DOHH2 (cell line): ENCODE measurements around the gene TTC28.

Experiments
- H3F3A ChIP-seq: fragments of 200-600 bp; sonication (generic), shearing (Covaris generic); 2 replicates; pipeline ENCODE4 v1.6.0; 2016; ENCODE audit warnings: antibody characterized with exemption, mild to moderate bottlenecking; ENCODE audit not compliant: control insufficient read depth, insufficient read depth
- H3K27ac ChIP-seq: fragments of 200-600 bp; sonication (generic); 2 replicates; pipeline ENCODE4 v1.5.1; 2014; ENCODE audit warnings: low read depth, mild to moderate bottlenecking, low read length, moderate library complexity
- H3K27me3 ChIP-seq: fragments of 200-600 bp; sonication (generic); 2 replicates; pipeline ENCODE4 v1.6.1; 2014; ENCODE audit warnings: mild to moderate bottlenecking, low read length, mixed read lengths; ENCODE audit not compliant: control insufficient read depth
- H3K36me3 ChIP-seq: fragments of 200-600 bp; sonication (generic); 2 replicates; pipeline ENCODE4 v1.6.1; 2014; ENCODE audit warnings: mild to moderate bottlenecking, low read length, moderate library complexity, mixed read lengths; ENCODE audit not compliant: control insufficient read depth
- H3K4me1 ChIP-seq: fragments of 200-600 bp; sonication (generic); 2 replicates; pipeline ENCODE4 v1.6.1; 2014; ENCODE audit warnings: mild to moderate bottlenecking, low read length, mixed read lengths; ENCODE audit not compliant: control insufficient read depth
- H3K4me2 ChIP-seq: fragments of 200-600 bp; sonication (generic); 2 replicates; pipeline ENCODE4 v1.6.0; 2014; ENCODE audit warnings: mild to moderate bottlenecking, low read length, moderate library complexity
- H3K4me3 ChIP-seq: fragments of 200-600 bp; sonication (generic); 2 replicates; pipeline ENCODE4 v1.5.1; 2014; ENCODE audit warnings: mild to moderate bottlenecking, low read length, mixed read lengths
- H3K79me2 ChIP-seq: fragments of 200-600 bp; sonication (generic); 2 replicates; pipeline ENCODE4 v1.6.1; 2014; ENCODE audit warnings: mild to moderate bottlenecking, low read length, mixed read lengths; ENCODE audit not compliant: control insufficient read depth
- H3K9me2 ChIP-seq: fragments of 200-600 bp; sonication (generic); replicated peaks from 2 replicates; pipeline ENCODE4 v1.6.1; 2014; ENCODE audit warnings: mild to moderate bottlenecking, low read length, mixed read lengths; ENCODE audit not compliant: control insufficient read depth
- H3K9me3 ChIP-seq: fragments of 200-600 bp; sonication (generic); 2 replicates; pipeline ENCODE4 v1.6.1; 2014; ENCODE audit warnings: antibody characterized with exemption, low read length, mixed read lengths; ENCODE audit not compliant: control insufficient read depth, insufficient read depth
- H4K20me1 ChIP-seq: fragments of 200-600 bp; sonication (generic); 2 replicates; pipeline ENCODE4 v1.6.0; 2014; ENCODE audit warnings: low read depth, mild to moderate bottlenecking, antibody characterized with exemption, low read length, moderate library complexity; ENCODE audit not compliant: control insufficient read depth, insufficient read depth
- CTCF ChIP-seq: fragments of 200-600 bp; sonication (generic); IDR thresholded peaks from one replicate; pipeline ENCODE4 v1.5.1; 2014; ENCODE audit warnings: antibody characterized with exemption, mild to moderate bottlenecking, low read depth, low read length; ENCODE audit not compliant: poor library complexity, severe bottlenecking
- EZH2phosphoT487 ChIP-seq: fragments of 200-600 bp; sonication (generic); IDR thresholded peaks from 2 replicates; pipeline ENCODE4 v1.6.1; 2017; ENCODE audit warnings: borderline replicate concordance, mild to moderate bottlenecking, antibody characterized with exemption, low read length, moderate library complexity, mixed read lengths

TTC28 gene

DNA sequence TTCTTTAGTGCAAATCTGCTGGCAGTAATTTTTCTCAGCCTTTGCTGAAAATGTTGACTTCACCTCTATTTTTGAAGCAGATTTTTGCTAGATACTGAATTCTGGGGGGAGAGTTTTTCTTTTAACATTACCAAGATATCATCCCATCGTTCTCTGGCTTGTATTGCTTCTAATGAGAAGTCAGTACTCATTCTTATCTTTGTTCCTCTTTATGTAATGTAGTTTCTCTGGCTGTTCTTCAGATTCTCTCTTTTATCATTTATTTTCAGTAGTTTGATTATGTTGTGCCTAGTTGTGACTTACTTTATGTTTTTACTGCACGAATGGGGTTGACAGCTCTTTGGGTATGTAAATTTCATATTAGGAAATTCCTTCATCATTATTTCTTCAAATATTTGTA lies 441.9 kb downstream of the TTC28 start:
- Histone ChIP-seq H3K9me2 (no peaks in the 10 kb centered on the region), H3K79me2 (no peaks in the 10 kb centered on the region), H3K4me3 (no peak overlapping the region), H3K4me2 (no peak overlapping the region), H3K4me1 (no peaks in the 10 kb centered on the region), H3K36me3 (no peaks in the 10 kb centered on the region), H3K27me3 (peaks cover 9% of the 10 kb centered on the region), H3F3A (no peaks in the 10 kb centered on the region), H3K27ac (no peak overlapping the region), H4K20me1 (no peaks in the 10 kb centered on the region), H3K9me3 (no peaks in the 10 kb centered on the region)
- no peak for TF ChIP-seq EZH2phosphoT487
- TF ChIP-seq CTCF, result no peak

- H3K27me3 ChIP-seq, result peaks cover 9% of the 10 kb centered on the region
- H3K4me1 ChIP-seq, result no peaks in the 10 kb centered on the region
- H3K4me2 ChIP-seq, result no peak overlapping the region
- no peaks in the 10 kb centered on the region for H3K79me2 ChIP-seq
- H3F3A ChIP-seq, result no peaks in the 10 kb centered on the region
- H4K20me1 ChIP-seq, result no peaks in the 10 kb centered on the region
- no peaks in the 10 kb centered on the region for H3K9me3 ChIP-seq
- H3K27ac ChIP-seq, result no peak overlapping the region
- no peak overlapping the region for H3K4me3 ChIP-seq
- TF ChIP-seq CTCF (no peak), EZH2phosphoT487 (no peak)
- H3K36me3 ChIP-seq, result no peaks in the 10 kb centered on the region
- H3K9me2 ChIP-seq, result no peaks in the 10 kb centered on the region
These were observed 442.5 kb downstream of the TTC28 start for GRCh38 chr22:28237112-28237511.

GRCh38 chr22:28232204-28232603 lies 447.4 kb downstream of the TTC28 start:
- H3F3A ChIP-seq, result no peaks in the 10 kb centered on the region
- H3K27me3 ChIP-seq, result peaks cover 10% of the 10 kb centered on the region; the same call in 1 of the 2 replicates
- no peak overlapping the region for H3K4me3 ChIP-seq
- no peaks in the 10 kb centered on the region for H3K9me3 ChIP-seq
- no peaks in the 10 kb centered on the region for H3K4me1 ChIP-seq
- H3K9me2 ChIP-seq, result no peaks in the 10 kb centered on the region
- H3K4me2 ChIP-seq, result no peak overlapping the region
- TF ChIP-seq EZH2phosphoT487 (no peak), CTCF (no peak)
- H3K79me2 ChIP-seq, result no peaks in the 10 kb centered on the region
- H4K20me1 ChIP-seq, result no peaks in the 10 kb centered on the region
- H3K36me3 ChIP-seq, result no peaks in the 10 kb centered on the region
- no peak overlapping the region for H3K27ac ChIP-seq

GRCh38 chr22:28231441-28231840 lies 448.2 kb downstream of the TTC28 start:
- Histone ChIP-seq H3K4me3 (no peak overlapping the region), H3K27ac (no peak overlapping the region), H3K27me3 (0 out of 2 replicates have a peak, but pooled peaks cover 6% of the 10 kb centered on the region), H3K9me2 (no peaks in the 10 kb centered on the region), H3K9me3 (no peaks in the 10 kb centered on the region), H3K36me3 (no peaks in the 10 kb centered on the region), H3F3A (no peaks in the 10 kb centered on the region), H3K4me1 (no peaks in the 10 kb centered on the region), H3K4me2 (no peak overlapping the region), H4K20me1 (no peaks in the 10 kb centered on the region), H3K79me2 (no peaks in the 10 kb centered on the region)
- no peak for TF ChIP-seq EZH2phosphoT487
- TF ChIP-seq CTCF, result no peak
